GM19351 (cell line): Measurements from ENCODE around the gene SNX30.

ENCODE experiments used
- ATAC-seq: cut with Tn5 transposase; IDR thresholded peaks from one replicate; pipeline ENCODE4 v1.9.1; 2021; ENCODE audit warnings: mild to moderate bottlenecking, moderate library complexity; ENCODE audit not compliant: unreplicated experiment

Gene SNX30

GRCh38 chr9:112782218-112782617 is 31.7 kb downstream of the SNX30 start:
- ATAC-seq: no peak

DNA sequence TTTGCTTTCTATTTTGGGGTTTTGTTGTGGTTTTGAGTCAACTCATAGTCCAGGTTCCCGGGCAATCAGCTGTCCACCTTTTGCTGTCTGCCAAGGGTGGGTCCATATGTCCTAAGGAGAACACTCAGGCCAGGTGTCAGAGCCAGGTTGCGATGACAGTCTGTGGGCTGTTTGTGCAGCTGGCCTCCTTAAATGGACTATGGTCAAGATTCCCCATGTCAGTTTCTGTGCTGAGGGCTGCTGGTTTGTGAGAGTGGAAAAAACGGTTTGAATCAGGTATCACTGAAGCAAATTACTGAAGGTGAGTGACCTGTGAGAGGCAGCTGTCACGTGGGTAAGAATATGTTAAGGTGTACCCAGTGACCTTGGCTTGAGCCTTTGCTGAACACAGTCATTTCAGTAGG is 33.0 kb downstream of the SNX30 start:
- ATAC-seq: no peak

DNA sequence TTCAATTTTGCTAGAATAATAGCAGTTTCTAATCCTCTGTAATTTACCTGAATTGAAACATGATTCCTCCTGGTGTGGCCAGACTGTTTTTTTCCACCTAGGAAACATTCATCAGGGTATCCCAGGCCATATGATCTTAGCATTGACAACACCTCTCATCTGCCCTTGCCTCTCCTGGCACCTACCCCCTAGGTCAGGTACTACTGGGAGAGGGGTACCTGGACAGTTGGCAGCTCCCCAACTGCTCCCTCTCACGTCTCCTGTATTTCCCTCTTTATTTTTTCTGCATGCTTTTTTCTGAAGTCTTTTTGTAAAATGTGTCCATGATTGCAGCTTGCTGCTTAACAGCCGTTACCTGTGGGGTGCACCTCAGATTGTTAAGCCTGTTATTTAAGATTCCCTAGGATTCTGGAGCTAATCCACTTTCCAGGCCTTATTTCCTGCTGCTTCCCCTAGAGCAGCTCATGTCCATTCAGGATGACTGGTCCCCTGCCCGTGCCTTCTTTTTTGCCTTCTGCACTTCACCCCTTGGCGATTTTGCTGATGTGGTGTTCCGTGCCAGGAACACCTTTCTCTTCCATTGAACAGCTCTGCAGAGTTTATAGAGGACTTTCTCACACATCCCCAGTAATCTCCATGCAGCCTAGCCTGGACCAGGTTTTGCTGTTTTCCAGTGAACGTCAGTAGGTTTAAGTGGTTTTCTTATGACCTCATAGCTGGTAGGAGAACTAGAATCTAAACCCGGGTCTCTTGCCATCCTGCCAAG is 33.6 kb downstream of the SNX30 start:
- no peak for ATAC-seq

GRCh38 chr9:112785986-112786385 is 35.4 kb downstream of the SNX30 start:
- ATAC-seq: no peak

DNA sequence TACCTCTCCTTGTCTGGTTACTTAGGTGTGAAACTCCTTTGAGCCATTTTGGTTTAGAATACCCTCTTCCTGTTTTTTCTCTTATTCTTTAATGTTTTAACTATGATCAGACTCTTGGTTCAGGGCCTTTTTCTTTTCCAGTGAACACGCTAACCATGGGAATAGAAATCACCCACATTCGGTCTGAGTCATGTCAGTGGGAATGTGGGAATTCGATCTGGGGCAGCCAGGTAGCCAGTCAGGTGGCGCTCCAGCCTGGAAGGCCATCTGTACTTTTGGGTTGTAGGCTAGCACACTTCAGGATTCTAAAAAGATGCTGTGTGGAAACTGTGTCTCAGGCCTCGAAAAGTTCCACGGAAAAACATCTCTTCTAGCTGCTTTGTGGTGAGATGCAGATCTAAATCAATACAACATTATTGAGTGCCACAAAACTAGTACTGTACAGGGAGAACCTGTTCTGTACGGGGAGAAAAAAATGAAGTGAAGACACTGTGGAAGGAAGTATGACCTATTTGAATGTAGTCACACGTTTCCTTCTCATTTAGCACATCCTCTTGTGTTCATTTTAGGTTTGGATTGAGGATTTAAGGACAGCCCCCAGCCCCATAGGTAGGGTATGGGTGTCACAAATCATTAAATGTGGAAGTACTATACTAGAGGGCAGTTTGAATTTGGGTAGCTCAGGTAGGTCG is 36.4 kb downstream of the SNX30 start:
- no peak for ATAC-seq

DNA sequence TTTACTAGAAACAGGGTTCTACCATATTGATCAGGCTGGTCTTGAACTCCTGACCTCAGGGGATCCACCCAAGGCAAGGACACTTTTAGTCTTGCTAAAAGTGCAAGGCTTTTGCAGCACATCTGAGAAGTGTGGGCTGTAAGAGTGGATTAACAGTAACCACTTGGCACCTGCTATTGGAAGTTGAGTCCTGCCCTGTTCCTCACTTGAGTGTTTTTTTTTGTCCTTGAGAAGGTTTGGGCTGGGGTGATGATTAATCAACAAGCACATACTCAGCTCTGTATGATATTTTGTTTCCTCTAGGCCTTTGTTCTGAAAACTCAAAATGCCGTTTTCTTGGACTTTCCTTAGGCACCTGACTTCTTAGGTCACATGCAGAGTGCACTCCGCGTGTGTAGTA is 37.4 kb downstream of the SNX30 start:
- no peak for ATAC-seq

GRCh38 chr9:112789473-112789872 is 38.9 kb downstream of the SNX30 start:
- no peak for ATAC-seq

DNA sequence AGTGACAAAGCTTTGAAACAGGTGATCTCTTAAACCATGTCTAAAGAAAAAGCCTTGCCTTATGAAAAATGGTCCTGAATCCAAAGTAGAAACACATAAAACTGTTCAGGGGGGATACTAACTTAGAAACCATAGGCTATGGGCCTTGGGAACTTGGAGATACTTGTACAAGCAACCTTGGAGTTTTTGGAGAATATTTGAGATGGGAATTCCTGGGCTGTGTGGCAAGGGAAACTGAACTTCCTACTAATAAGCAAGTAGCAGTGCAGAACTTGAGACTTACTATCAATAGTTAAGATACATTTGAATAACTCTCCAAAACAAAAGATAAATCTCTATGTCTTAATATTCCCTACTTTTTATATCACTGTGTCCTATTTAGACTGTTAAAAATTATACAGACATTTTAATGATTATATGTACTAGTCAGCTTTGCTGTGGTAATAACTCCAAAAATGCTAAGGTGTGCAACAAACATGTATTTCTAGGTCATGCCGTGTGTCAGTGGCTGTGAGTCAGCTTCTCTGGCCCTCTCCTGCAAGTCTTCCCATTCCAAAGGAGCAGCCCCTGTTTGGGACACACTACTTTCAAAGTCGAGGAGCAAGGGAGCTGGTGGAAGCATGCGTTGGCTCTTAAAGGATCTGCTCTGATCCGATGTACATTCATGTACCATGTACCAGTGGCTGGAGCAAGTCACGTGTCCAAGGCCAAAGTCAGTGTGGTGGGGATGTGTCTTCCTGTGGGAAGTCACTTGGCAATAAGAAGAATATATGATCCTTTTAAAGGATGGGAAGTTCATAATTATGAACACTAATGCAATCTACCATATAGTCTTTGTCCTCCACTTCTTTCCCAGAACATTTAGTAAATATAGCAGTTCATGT is 39.6 kb downstream of the SNX30 start:
- ATAC-seq: no peak

DNA sequence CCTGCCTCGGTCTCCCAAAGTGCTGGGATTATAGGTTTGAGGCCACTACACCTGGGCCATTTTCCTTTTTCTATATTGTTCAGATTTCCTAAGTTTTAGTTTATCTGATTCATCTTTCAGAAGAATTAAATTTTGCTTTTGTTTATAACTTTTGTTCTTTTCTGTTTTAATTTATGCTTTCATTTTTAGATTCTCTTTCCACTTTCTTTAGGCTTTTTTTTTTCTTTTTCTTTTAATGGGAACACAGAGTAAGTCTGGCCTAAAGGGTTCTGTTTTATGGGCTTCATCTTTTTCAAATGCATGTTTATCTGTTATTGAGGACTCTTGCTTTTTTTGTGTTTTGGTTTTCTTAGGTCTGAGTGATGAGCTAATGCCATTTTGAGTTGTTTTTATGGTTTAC is 42.1 kb downstream of the SNX30 start:
- no peak for ATAC-seq

DNA sequence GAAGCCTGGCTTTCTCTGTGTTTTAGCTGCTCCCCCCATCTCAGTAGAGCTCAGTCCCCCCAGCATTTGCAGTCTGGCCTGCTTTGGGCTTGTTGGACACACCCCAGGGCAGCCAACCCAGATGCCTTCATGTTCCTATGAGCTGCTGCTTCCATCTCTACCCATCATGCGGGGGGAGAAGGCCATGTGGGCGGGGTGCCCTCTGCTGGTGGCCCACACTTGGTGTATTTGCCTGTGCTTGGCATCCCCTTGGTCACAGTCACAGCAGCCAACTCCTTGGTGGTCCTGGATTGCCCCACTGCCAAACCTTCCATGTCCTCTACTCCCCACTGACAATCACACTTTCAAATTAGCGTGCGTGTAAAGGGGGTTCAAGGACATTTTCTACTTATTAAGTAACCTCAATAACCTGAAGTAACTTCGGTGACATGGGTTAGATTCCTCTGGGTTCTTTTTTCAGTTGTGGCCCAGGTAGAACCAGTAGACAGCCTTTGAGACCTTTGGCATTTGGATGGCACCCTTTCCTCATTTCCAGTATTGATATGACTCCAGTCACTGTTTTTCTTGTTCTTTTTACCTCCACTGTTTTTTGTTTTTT is 42.8 kb downstream of the SNX30 start:
- ATAC-seq: peak; percentile 77

DNA sequence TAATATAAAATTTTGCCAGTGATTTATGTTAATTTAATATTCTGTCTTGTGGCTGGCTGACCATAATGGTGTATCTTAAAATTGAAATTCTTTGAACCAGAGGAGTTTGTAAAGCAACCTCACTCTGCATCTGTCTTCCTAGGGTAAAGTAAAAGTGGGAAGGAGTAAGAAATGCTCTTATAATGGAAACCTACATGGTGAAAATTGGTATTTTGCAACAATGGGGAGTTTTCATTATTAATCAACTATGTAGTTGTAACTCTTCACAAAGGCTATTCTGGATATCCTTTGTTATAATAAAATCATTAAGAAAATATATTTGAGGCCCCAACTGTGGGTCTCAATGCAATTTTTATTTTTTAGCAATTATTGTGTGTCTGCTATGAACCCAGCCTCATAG is 44.2 kb downstream of the SNX30 start:
- ATAC-seq: no peak

GRCh38 chr9:112795921-112796320 is 45.4 kb downstream of the SNX30 start:
- no peak for ATAC-seq

- no peak for ATAC-seq
Observed at GRCh38 chr9:112796485-112796884, 45.9 kb downstream of the SNX30 start.

DNA sequence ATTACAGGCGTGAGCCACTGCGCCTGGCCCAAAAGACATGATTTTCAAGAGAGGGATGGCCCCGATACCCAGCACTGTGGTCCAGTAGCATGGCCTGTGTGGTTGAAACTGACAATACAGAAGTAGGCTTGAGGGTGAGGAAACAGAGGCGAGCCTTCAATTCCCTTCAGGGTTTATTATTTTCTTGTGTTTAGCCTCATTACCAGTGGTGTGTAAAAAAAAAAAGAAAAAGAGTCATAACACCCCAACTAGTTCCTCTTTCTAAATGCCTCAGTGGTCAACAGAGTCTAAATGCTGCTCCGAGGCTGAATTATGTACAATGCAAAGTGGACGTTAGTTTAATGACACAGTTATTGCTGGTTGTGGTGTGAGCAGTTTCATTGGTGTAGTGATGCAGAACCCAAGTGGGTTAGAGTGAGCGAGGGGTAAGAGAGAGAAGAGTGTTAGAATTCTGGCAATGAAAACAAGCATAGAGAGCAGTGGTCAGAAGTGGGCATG is 58.8 kb downstream of the SNX30 start:
- peak; percentile 98 for ATAC-seq

DNA sequence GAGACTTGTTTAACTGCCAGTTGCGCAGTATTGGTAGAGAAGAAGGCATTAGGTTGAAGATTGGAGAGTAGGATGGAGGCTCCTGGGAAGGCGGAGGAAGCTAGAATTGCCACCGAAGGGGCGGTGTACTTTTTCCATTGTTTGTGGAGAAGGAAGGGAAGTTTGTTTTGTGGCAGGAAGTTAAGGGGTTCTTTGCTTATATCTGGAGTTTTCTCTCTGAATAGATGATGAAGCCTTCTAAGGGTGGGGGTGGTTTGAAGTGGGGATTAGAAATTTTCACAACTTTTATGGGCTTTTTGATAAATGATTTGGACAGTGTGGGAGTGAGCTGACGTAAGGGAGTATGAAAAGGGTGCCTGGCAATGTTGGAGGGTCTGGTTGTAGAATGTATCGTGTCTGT is 59.3 kb downstream of the SNX30 start:
- ATAC-seq: no peak

DNA sequence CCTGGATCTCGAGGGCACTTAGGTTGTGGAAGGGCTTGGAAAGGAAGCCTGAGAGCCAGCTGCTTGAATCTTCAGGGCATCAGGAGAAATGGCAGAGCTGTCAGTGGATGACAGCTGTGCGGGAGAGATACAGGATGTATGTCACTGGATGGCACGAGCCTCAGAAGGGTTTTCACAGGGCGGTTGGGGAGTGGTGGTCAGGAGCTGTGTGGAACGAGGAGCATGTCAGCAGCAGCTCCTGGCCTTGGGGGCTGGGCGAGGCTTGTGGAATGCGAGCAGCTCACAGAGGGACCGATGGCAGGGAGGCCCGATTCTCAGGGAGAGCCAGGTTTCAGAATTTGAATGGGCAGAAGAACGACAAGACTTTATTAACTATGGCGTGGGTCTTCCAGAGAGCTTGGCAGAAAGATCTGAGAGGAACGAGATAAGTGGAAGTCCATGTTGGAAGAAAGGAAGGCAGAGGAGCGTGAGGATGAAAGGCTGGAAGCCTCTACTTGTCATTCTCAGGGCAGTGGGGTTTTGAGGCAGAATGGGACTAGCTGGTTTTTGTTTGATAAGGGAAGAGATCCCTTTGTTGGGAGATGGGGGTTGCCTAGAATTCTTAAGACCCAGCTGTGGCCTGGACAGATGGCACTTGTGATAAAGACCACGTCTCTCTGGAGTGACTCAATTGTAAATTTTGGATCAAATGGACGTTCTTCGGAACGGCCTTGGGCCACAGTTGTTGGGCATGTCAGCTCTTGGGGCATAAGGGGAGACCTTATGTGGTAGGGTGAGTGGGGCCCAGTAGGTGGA is 60.3 kb downstream of the SNX30 start:
- no peak for ATAC-seq

DNA sequence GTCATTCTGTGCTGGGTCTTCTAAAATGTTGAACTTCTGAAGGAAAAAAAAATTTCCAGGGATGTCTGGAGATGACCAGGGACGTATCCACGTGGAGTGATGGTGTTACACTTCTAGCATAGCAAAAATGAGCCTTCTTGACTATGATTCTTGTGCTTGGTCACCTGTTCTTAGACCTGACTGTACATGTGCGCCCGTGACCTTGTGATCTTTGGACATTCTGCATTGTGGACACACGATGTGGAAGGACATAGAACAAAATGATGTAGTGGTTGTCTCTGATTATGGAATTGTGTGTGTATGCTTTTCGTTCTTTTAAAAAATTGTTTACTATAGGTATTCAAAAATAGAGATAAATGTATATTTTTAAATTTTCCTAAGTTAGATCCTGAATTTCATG is 61.0 kb downstream of the SNX30 start:
- ATAC-seq: no peak

DNA sequence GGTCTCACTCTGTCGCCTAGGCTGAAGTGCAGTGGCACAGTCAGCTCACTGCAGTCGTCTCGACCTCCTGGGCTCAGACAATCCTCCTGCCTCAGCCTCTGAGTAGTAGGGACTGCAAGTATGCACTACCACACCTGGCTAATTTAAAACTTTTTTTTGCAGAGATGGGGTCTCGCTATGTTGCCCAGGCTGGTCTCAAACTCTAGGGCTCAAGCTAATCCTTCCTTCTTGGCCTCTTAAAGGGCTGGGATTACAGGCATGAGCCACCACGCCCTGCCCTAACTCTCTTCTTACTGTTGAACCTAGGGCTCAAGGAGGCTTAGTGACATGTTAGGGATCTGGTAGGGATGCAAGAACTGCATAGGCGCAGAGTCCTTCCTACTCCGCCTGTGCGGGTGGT is 65.3 kb downstream of the SNX30 start:
- no peak for ATAC-seq

DNA sequence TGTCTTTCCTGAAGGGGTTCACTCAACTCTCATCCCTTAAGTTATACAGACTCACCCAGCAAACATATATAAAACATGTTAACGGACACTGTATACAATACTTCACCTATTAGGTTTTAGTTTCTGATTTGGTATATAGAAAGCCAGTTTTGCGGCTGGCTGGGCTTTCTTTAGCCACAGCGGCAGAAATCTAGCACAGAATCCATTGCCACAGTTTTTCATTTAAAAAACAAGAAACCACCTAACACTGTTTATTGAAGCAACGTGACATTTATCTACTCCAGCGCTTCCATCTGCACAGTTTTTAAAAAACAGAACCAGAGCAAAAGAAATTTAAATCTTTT is 67.3 kb downstream of the SNX30 start:
- ATAC-seq: no peak
